GM12891 (cell line): ENCODE measurements around the gene DUSP10.
A peak's percentile ranks its signal among the peaks of the same experiment; 100 is the strongest.

Experiments used
- DNase-seq: peaks from one replicate; pipeline ENCODE4 v3.0.0; 2011; ENCODE audit warnings: low spot score; ENCODE audit not compliant: insufficient read length
- FAIRE-seq: peaks from 2 replicates; lab custom pipeline; 2011; peaks lifted over from hg19 to GRCh38; lab: Jason Lieb, UNC
- PAX5 ChIP-seq: IDR thresholded peaks from 2 replicates; pipeline ENCODE4 v1.6.1; 2011; ENCODE audit warnings: low read length, moderate library complexity, mild to moderate bottlenecking; ENCODE audit not compliant: insufficient read depth, severe bottlenecking
- POLR2A ChIP-seq: IDR thresholded peaks from 2 replicates; pipeline ENCODE4 v1.6.1; 2011; ENCODE audit warnings: low read depth, low read length, control low read depth
- POLR2AphosphoS5 ChIP-seq: IDR thresholded peaks from 2 replicates; pipeline ENCODE4 v1.6.1; 2011; ENCODE audit warnings: low read depth, low read length, control low read depth
- POU2F2 ChIP-seq: IDR thresholded peaks from 2 replicates; pipeline ENCODE4 v1.6.1; 2011; ENCODE audit warnings: low read depth, mild to moderate bottlenecking, control low read depth, low read length, moderate library complexity
- SPI1 ChIP-seq: IDR thresholded peaks from 2 replicates; pipeline ENCODE4 v1.6.1; 2011; ENCODE audit warnings: low read depth, low read length, control low read depth
- TAF1 ChIP-seq: IDR thresholded peaks from 2 replicates; pipeline ENCODE4 v1.6.1; 2011; ENCODE audit warnings: low read depth, low read length, control low read depth

The DUSP10 gene

GRCh38 chr1:221751226-221751887 lies 9.5 kb upstream of the DUSP10 start:
- TF ChIP-seq PAX5: no peak
- no peak for TF ChIP-seq POU2F2
- TF ChIP-seq TAF1: no peak
- TF ChIP-seq POLR2A: no peak
- no peak for TF ChIP-seq SPI1
- TF ChIP-seq POLR2AphosphoS5: no peak
- no peak for DNase-seq
- FAIRE-seq: peak; percentile 75

- FAIRE-seq: no peak
Observed at GRCh38 chr1:221748981-221749380, 7.1 kb upstream of the DUSP10 start.

GRCh38 chr1:221747839-221748238 lies 6.0 kb upstream of the DUSP10 start:
- FAIRE-seq: no peak
- no peak for TF ChIP-seq POLR2A
- TF ChIP-seq SPI1: no peak
- no peak for TF ChIP-seq PAX5
- no peak for TF ChIP-seq POLR2AphosphoS5
- TF ChIP-seq POU2F2: no peak
- no peak for TF ChIP-seq TAF1

More at GRCh38 chr1:221748981-221749380, 7.1 kb upstream of the DUSP10 start:
- DNase-seq: no peak
- TF ChIP-seq SPI1 (no peak), POU2F2 (no peak), PAX5 (no peak), POLR2AphosphoS5 (no peak), TAF1 (no peak), POLR2A (no peak)

GRCh38 chr1:221743416-221744208 lies 1.7 kb upstream of the DUSP10 start:
- no peak for FAIRE-seq
- TF ChIP-seq POLR2A (peak; percentile 61; the same call in 1 of the 2 replicates), SPI1 (no peak), POU2F2 (no peak), TAF1 (no peak), POLR2AphosphoS5 (peak; percentile 73), PAX5 (no peak)
- no peak for DNase-seq

More at GRCh38 chr1:221747839-221748238, 6.0 kb upstream of the DUSP10 start:
- no peak for DNase-seq

GRCh38 chr1:221742555-221743415 lies 896 bp upstream of the DUSP10 start:
- FAIRE-seq (no peak), DNase-seq (peak; percentile 50)
- TF ChIP-seq POU2F2 (peak; percentile 14; the same call in 1 of the 2 replicates), PAX5 (peak; percentile 12), SPI1 (no peak), TAF1 (peak; percentile 57), POLR2A (peak; percentile 38), POLR2AphosphoS5 (no peak; the same call in 1 of the 2 replicates)

GRCh38 chr1:221740993-221741702 lies 741 bp downstream of the DUSP10 start:
- no peak for DNase-seq
- peak; percentile 43; the same call in 1 of the 2 replicates for TF ChIP-seq POLR2AphosphoS5
- TF ChIP-seq SPI1: no peak
- peak; percentile 79 for FAIRE-seq

GRCh38 chr1:221740369-221740992 lies 1.4 kb downstream of the DUSP10 start:
- TF ChIP-seq SPI1: peak; percentile 59
- TF ChIP-seq POLR2AphosphoS5: no peak
- DNase-seq: no peak
- no peak for FAIRE-seq

GRCh38 chr1:221739677-221740025 lies 2.2 kb downstream of the DUSP10 start:
- DNase-seq: no peak
- TF ChIP-seq PAX5: no peak
- no peak for TF ChIP-seq POLR2A
- no peak for TF ChIP-seq SPI1
- TF ChIP-seq TAF1: no peak
- no peak for TF ChIP-seq POLR2AphosphoS5
- TF ChIP-seq POU2F2: no peak
- FAIRE-seq: no peak
